HG02678 (cell line): ENCODE measurements around the gene RASGEF1C.

Experiments used
- ATAC-seq: cut with Tn5 transposase; IDR thresholded peaks from one replicate; pipeline ENCODE4 v1.9.1; 2021; ENCODE audit warnings: mild to moderate bottlenecking, moderate library complexity; ENCODE audit not compliant: unreplicated experiment

The RASGEF1C gene

DNA sequence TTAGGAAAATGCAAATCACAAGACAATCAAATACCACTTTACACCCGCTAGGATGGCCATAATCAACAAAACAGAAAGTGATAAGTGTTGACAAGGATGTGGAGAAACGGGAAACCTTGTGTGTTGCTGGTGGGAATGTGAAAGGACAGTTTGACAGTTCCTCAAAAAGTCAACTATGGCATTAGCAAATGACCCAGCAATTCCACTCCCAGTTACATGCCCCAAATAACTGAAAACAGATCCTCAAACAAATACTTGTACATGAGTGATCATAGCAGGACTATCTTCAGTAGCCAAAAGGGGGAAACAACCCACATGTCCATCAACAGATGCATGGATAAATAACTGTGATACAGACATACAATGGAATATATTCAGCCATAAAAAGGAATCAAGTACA, 21.2 kb downstream of the RASGEF1C start:
- ATAC-seq, result no peak

DNA sequence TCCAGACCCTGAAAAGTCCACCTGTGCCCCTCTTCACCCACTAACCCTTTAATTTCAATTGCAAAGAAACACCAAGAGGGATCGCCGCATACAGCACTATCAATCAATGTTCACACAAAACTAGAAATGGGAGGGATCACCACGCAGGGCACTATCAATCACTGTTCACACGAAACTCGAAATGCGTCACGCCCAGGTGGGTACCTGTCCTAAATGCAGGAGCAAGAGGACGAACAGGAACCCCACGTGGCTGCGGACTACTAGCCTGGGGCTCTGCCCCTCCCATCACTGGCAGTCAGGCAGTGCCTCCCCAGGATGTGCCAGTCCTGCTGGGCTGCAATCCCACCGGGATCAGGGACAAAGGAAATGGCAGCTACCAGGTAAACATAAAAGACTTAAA, 28.2 kb downstream of the RASGEF1C start:
- no peak for ATAC-seq

DNA sequence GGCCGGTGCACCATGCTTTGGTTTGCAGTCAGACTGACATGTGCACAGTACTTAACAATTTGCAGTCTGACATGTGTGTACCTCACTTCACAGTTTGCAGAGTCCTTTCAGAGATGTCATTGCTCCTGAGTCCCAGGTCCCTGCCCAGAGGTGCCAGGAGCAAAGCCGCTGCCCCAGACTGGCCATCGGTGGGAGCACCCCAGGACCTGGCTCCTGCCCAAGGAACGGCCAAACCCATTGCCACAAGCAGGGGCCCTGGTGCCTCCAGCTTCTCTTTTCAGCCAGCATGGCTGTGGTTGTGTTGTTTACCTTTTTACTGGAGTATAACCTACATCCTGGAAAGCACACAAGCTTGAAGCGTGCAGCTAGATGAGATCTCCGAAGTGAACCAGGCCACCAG, 28.6 kb downstream of the RASGEF1C start:
- no peak for ATAC-seq

DNA sequence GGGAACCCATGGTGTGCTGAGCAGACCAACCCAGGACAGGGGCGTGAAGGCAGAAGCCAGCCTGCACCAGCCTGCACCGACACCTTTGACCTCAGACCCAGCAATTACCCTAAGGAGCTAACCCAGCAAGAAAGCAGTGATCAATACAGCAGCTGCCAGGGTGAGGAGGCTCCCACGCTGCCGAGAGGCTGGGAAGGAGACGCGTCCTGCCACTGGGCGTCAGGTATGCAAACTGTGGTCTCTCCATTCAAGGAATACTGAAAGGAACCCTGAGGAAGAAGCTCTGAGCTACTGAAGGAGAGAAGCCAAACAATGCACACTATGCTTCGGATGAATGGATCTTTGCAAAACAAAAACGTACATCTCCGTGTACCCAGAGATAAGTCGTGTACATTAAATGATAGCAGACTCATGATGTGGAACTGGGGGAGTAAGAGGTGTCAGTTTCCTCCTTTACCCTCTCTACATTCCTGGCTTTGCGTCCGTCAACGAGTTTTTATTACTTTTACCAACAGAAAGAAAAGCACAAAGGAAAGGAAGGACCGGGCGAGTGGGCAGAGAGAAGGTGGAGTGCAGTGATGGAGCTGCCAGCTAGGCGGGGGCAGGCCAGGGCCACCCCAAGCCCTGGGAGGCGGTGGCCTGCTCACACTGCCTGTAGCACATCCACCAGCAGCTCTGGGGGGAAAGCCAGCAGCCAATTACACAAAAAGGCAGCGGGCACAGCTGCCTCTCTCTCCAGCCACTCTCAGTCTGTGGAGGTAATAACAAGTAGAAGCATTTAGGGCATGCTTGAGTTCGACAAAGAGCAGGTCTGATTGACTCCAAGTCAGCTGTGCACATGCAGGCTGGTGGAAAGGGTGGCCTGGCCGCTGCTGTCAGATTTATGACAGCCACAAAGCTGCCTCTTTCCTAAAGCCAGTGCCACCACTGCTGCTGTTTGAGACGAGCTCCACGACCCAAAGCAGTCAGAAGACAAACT, 29.3 kb downstream of the RASGEF1C start:
- ATAC-seq, result no peak

DNA sequence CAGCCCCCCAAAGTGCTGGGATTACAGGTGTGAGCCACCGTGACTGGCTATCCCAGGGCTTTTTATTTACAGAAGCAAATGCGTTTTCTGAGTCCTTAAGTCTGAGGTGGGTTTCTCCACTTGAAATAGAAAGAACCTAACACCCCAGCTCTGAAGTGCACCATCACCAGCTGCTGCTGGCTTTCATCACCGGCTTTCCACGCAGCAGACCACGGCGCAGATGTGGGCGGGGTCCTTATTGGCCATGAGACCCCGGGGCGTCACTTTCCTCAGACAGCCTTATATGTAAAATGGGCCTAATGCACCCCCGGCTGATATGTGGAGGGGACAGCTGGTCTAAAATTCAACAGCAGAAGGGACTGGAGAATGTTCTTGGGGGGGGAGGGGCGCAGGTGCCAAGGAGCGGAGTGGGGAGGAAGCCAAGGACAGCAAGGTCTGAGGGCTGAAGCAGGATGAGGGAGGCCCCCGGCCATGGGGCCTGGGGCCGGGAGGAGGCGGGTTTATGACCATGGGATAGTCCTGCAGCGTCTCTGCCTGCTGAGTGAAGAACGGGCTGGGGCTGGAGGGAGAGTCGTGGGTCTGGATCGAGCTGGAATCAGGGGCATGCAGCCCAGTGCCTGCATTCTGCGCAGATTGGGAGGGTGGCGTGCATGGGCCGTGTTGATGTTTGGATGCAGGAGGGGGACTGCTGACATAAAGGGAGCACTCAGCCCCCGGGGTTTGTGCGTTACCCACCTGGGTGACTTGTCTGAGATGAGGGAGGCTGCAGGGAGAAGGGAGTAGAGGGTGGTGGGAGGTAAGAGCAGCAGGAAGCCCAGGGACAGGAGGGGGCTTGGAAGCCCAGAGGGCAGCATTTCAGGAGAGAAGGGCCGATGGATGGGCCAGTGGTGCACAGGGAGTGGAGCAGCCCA, 30.2 kb downstream of the RASGEF1C start:
- ATAC-seq, result no peak

DNA sequence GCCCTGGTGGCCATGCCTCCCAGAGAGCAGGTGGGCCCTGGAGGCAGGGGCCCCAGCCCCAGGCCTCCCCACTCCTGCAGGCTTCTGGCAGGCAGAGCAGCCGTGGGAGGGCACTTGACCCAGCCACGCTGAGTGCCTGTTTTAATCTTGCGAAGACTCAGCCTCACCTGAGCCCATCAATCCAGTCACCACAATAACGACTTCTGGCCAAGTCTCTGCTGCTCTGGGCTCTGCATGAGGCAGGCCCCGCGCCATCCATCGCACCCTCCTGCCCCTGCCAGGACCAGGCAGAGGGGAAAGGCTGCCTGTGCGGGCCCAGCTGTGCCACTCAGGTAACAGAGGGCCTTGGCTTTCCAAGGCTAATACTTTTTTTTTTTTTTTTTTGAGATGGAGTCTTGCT, 32.8 kb downstream of the RASGEF1C start:
- no peak for ATAC-seq

DNA sequence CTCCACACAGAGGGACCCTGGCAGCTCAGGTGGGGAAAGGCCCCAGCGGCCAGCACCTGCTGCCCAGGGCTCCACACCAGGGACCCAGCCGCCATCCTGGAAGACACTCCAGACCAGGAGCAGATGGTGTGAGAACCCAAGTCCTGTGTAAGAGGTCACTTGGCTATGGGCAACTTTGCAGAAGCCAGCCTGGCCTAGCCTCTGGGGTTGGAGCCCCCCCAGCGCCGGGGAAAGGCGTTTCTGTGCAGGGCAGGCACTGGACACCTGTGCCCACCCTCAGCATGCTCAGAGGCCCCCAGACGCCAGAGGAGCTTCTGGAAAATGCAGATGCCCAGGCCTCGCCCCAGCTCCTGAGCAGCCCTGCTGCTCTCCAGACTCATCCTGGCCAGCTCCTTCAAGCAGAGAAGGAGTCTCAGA, 34.0 kb downstream of the RASGEF1C start:
- no peak for ATAC-seq

DNA sequence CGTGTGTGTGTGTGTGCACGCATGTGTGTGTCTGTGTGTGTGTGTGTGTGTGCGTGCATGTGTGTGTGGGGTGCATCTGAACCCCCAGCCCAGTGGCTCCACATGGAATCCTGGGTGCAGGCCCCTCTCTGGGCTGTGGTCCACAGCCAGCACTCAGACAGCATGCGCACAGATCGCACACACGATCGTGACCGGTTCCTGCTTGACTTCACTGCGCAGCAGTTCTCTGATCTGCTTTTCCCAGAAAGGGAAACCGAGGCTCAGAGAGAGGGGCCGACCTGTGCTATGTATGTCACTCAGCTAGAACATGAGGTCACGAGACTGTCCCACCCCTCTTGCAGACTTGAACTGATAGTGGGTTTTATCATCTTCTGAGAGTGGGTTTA, 34.4 kb downstream of the RASGEF1C start:
- ATAC-seq, result no peak

DNA sequence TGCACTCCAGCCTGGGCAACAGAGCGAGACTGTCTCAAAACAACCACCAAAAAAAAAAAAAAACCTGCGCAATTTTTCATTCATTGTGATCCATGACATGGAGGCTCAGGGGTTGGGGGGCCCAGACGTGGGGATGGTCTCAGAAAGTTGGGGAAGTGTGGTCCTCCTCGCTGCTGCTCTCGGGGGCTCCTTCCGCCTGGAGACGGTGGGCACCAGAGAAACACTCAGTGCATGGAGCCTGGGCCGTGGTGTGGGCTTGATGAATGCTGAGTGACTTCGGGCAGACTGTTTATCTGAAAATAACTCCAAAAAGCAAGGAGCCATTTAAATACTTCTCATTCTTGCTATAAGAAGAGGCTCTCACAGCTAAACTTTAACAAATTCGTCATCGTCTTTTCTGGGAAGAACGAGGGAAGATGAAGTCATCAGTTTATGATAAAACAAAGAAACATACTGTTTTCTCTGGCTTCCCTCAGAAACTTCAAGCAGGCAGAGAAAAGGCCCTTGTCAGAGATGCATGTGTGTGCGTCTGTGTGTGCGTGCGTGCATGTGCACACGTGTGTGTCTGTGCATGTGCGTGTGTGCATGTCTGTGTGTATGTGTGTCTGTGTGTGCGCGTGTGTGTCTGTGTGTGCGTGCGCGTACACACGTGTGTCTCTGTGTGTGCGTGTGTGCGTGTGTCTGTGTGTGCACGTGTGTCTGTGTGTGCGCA, 35.0 kb downstream of the RASGEF1C start:
- no peak for ATAC-seq

DNA sequence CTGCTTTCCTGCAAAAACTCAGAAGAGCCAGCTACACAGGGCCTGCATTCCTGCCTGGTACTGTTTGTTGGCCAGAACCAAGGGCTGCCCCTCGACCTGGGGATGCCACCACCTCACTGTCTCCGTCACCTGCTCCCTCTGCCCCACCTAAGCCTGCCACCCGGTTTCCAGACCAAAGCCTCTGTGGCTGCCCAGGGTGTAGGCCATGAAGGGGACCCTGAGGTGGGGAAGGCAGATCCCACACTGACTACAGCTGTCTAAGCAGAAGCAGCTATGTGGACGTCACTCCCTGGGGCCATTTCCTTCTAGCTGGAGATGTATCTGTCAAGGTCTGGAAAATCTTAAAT, 35.8 kb downstream of the RASGEF1C start:
- ATAC-seq, result no peak

DNA sequence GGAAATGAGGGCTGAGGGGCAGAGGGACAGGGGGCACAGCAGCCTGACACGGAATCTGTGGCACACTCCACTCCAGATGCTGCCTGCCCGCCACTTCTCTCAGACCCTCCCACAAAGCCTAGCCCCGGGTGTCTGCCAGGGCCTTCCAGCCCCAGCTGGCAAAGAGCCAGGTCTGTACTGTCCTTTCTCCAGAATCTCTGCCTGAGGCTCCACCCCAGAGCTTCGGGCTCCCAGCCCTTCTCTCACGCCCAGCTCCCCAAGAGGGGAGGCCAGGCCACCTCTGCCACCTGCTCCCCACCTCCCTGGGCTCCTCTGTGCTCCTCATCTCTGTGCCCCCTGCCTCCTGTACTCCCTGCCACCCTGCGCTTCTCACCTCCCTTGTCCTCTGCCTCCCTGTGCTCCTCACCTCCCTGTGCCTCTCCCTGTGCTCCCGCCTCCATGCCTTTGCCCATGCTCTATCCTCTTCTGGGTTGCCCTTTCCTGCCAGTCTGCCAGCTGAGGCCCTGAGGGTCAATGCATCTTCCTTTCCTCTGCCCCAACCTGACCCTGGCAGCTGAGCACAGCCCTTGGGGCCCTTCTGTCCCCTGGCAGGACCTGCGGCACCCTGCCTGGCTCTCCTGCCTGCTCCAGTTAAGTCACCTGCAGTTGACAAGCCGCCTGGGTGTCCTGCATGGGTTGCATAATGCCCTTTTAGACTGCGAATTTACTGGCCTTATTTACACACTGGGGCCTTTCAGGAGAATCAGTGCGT, 36.4 kb downstream of the RASGEF1C start:
- ATAC-seq, result no peak

DNA sequence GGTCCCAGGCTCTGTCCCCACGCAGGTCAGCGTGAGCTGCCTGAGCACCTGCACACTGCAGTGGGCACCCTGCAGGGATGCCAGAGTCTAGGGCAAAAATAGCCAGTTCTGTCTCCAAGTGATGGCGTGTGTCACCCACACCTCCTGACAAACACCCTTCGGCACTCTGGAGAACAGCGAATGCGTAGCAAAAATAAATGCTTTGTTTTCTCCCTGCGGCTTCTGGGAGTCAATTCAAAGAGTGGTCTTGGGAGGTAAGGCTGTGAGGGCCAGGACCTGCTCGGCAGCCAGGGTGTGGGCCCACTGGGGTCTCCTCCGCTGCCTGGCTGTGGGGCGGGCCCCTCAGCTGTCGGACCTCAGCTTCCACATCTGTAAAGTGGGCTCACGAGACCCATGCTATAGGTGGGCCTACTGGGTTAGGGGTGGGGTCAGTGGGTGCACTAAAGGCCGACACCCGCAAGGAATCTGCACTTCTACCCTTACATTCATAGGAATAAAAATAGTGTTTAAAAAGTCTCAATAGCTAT, 37.4 kb downstream of the RASGEF1C start:
- ATAC-seq, result no peak

DNA sequence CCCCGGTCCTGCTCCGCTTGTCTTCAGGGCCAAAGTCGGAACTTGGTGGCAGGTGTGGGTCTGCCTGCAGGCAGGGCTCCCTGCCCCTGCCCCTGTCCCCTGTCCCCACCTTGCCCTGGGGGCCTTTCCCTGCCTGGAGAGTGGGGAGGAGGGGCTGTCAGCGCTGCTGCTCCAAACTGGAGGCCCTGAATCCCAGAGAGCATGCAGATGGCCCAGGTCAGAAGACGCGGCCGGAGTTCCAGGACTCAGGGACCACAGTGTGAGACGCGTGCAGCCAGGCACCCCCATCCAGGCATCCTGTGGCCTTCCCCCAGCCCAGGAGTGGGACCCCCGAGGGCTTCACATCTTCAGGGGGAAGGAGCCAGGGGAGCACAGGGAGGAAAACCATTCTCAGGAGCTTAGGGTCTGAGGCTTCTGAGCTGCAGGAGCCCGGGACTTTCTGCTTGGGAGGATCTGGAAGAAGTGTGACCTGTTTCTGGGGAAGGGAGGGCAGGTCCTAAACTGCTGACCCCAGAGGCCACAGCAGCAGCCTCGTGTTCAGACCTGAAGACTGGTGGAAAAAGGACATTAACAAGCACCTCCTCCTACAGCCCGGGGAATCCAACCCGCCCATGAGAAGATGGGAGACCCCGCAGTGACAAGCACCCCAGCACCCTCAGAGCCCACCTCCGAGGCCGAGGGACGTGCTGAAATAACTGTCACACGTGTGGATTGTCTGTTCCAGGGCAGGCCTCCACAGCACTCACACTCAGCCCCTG, 38.0 kb downstream of the RASGEF1C start:
- ATAC-seq, result no peak

DNA sequence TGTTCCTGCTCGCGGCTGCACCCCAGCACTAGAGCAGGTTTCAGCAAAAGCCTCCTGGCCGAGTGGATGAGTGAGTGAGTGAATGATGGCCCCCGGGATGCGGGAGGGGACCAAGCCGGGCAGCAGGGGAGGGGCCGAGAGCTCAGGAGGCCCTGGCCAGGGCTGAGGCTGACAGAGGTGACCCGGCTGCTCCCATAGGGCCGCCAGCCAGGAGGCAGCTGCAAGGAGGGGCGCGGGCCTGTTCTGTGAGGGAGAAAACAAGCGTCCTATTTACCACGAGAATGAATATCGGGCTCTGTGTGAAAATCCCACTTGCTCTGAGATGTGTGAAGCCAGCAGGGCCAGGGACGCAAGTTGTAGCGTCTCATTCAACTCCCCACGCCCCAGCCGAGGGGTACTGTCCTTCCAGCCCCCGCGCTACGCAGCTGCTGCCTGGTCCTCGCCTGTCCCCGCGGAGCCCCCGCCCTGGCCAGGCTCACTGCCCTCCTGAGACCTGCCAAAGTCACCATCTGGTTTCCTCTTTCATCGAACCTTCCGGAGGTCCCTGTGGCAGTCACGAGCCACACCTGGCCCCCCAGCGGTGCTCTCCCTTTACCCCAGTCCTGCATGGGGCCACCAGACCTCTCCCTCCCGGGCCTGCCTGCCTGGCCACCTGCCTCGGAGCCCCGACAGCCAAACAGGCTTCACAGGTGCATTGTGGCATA, 38.8 kb downstream of the RASGEF1C start:
- no peak for ATAC-seq

DNA sequence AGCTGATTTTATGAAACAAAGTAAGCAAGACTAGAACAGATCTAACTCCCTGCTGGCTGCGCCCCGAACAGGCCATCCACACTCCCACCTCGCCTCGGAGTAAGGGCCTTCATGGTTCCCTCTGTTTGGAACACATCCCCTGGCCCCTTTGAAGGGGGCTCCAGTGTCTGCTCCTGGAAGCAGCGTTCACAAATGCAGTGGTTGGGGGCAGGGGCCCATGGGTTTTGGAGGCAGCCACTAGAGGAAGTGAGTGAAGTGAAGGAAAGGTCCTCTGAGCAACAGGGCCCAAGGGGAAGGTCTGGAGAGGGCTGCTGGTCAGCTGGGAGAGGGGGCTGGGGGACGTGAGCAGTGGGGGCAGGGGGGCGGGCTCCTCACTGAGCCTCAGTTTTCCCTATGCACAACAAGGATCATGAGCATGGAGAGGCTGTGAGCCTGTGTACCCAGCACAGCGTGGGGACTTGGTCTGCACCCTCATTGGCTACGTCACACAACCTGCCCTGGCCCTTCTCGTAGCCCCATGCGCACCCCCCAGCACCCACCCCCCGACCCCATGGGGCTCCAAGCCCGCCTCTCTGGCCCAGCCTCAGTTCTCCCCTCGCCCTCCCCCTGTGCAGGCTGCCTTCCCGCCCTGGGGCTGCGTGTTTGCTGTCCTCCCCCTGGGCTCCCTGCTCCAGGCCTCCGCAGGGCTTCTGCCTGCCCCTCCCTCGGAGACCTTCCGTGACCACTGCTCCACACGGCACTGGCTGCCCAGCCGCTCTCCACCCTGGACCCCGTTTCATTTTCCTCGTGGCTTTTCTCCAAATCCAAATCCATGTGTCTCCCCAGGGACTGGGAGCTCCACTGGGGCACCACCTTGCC, 39.5 kb downstream of the RASGEF1C start:
- no peak for ATAC-seq

DNA sequence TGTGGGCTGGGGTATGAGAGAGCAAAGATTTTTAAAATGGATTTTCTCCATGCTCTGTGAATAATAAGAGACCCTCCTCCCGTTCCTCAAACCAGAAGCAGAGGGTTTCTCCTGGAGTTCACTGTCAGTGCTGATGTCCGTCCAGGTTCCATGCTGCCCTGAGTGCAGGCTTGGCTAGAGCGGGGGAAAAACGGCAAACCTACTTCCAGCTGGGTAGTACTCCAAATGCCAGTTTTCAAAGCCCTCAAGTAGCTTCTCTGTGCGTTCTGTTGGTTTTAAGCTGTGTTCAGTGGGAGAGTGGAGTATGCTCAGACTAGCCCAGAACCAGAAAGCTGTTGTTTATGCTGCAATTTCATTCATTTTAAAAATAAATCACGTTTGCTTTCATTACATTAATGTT, 40.3 kb downstream of the RASGEF1C start:
- no peak for ATAC-seq

DNA sequence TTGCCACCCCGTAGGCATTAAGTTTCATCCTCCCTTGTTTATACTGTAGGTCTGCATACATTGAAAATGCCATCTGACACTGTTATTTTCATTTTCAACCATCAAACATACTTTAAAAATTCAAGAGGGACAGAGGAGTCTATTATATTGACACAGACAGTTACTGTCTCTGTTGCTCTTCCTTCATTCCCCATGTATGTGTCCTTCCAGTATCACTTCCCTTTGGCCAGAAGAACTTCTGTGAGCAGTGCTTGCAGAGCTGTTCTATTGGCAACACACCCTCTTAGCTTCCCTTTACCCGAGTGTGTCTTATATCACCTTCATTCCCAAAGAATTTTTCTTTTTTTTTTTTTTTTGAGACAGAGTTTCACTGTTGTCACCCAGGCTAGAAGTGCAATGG, 42.8 kb downstream of the RASGEF1C start:
- ATAC-seq, result no peak

DNA sequence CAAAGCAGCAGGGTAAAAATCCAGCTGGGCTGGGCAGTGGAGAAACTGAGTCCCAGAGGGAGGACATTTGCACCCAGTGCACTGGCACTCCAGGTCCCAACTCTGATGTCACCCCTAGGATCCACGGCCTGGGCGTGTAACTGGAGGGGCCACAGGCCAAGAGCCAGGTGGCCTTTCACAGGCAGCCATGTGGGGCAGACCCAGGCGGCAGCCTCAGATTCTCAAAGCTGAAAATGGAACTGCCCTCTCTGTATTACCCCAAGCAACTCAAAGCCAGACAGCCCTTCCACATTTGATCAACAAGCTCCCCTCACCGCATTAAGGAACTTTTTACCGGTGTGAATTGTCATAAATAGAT, 46.7 kb downstream of the RASGEF1C start:
- no peak for ATAC-seq
